ENCODE measurements around the gene CRYBG2. TPM values are rescaled to one million over a fixed set of nuclear protein-coding genes. Genes with fewer than 3 reads are reported as not detected.
"Not testable (repeated sequence)": the region's sequence is repeated elsewhere in the genome, so short reads cannot be mapped to it uniquely, and the experiment has no call there.

CRYBG2 gene
- total and polyA plus RNA-seq, 7 donors, result 0.01 to 2.9 (median 0.56) TPM; not detected in 4

DNA sequence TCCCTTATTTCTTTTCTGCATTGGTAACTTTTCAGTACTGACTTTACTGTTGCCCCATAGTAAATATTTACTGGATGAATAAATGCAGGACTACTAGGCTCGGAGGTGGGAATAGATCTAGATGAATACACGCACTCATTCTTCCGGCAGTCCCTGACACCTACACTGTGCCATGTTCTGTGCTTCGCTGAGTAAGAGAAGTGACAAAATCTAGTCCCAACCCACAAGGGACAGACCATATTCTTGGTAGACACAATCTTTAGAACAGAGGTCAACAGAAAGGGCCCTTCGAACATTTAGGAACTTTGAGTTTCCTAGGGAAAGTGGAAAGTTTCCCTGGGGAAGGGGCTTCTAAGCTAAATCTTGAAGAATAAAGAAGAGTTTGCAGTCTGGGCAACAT is 39.4 kb downstream of the CRYBG2 start:
- no peak overlapping the region for H3K4me3 ChIP-seq
- H3K4me1 ChIP-seq, result no peaks in the 10 kb centered on the region
- intact Hi-C loops (cut with DNase I), result no loop called here
- DNase-seq (no peak), ATAC-seq (no peak)
- no peaks in the 10 kb centered on the region for H3K27me3 ChIP-seq (ENCODE audit: insufficient read depth in 3 of 3, low read length in 2 of 3)
- no peak overlapping the region for H3K27ac ChIP-seq
- H3K36me3 ChIP-seq (ENCODE audit: insufficient read depth in 1 of 2, low read depth in 1 of 2), result no peaks in the 10 kb centered on the region
- 89 to 93% (median 91%) methylated on average over 5 of the region's 5 CpGs for WGBS, 3 donors
- TF ChIP-seq, protein P1, sequence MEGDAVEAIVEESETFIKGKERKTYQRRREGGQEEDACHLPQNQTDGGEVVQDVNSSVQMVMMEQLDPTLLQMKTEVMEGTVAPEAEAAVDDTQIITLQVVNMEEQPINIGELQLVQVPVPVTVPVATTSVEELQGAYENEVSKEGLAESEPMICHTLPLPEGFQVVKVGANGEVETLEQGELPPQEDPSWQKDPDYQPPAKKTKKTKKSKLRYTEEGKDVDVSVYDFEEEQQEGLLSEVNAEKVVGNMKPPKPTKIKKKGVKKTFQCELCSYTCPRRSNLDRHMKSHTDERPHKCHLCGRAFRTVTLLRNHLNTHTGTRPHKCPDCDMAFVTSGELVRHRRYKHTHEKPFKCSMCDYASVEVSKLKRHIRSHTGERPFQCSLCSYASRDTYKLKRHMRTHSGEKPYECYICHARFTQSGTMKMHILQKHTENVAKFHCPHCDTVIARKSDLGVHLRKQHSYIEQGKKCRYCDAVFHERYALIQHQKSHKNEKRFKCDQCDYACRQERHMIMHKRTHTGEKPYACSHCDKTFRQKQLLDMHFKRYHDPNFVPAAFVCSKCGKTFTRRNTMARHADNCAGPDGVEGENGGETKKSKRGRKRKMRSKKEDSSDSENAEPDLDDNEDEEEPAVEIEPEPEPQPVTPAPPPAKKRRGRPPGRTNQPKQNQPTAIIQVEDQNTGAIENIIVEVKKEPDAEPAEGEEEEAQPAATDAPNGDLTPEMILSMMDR (IDR thresholded peaks at IDR 0.05), result no peak
- H3K9me3 ChIP-seq, result no peaks in the 10 kb centered on the region

DNA sequence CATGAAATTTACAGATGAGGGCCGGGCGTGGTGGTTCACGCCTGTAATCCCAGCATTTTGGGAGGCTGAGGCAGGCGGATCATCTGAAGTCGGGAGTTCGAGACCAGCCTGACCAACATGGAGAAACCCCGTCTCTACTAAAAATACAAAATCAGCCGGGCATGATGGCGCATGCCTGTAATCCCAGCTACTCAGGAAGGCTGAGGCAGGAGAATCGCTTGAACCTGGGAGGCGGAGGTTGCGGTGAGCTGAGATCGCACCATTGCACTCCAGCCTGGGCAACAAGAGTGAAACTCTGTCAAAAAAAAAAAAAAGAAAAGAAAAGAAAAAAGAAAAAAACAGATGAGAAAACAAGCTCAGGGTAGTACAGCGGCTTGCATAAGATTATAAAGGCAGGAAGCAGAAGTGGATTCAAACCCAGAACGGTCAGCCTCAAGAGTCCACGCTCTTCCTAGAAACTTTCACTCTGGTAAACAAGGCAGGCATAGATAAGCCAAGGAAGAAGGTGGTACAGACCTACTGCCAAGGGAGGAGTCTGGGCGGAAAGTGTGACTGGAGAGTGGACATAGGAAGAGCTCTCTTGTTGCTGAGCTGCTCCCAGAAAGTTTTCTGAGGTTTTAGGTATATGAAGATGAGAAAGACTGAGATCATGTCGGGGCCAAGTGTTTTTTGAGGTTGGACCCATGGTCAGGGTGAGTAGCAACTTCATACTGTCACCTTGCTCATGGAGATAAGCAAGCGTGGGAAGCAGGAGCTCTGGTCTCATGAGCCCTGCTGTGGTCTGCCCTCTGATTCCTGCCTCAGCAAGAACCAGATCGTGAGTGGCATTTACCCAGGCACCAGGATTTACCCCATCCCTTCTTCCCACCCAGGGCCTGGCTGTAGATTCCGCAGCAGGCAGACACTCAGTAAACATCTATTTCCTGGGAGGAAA is 45.7 kb downstream of the CRYBG2 start:
- 80 to 88% (median 86%) methylated on average over 21 of the region's 21 CpGs for WGBS, 3 donors

DNA sequence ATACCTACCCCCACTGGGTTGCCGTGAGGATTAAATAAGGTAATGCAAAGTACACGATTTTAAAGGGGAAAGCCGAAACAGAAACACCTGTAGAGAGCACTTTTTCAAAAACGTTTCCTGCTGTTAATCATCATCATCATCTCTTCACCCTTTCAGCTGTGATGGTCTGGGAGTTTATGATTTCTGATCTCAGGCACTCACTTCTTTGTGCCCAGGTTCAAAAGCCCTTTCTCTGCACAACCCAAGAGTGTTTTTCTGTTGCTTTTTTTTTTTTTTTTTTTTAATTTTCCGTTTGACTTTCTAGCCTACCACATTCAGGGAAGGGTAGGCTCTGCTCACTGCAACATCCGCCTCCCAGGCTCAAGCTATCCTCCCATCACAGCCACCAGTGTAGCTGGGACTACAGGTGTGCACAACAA is 46.6 kb downstream of the CRYBG2 start:
- H3K4me1 ChIP-seq, result peaks cover 13% of the 10 kb centered on the region
- intact Hi-C loops (cut with DNase I), result no loop called here

More for the DNA sequence above, 45.7 kb downstream of the CRYBG2 start:
- H3K9me3 ChIP-seq; H3K36me3 ChIP-seq (ENCODE audit: insufficient read depth in 1 of 2, low read depth in 1 of 2); ATAC-seq; intact Hi-C loops (cut with DNase I); H3K27me3 ChIP-seq (ENCODE audit: insufficient read depth in 3 of 3, low read length in 2 of 3); H3K27ac ChIP-seq; H3K4me3 ChIP-seq: not testable (repeated sequence)
- H3K4me1 ChIP-seq, result peaks cover 13% of the 10 kb centered on the region
- DNase-seq, result peak in 1 of 2 donors; percentile 44

DNA sequence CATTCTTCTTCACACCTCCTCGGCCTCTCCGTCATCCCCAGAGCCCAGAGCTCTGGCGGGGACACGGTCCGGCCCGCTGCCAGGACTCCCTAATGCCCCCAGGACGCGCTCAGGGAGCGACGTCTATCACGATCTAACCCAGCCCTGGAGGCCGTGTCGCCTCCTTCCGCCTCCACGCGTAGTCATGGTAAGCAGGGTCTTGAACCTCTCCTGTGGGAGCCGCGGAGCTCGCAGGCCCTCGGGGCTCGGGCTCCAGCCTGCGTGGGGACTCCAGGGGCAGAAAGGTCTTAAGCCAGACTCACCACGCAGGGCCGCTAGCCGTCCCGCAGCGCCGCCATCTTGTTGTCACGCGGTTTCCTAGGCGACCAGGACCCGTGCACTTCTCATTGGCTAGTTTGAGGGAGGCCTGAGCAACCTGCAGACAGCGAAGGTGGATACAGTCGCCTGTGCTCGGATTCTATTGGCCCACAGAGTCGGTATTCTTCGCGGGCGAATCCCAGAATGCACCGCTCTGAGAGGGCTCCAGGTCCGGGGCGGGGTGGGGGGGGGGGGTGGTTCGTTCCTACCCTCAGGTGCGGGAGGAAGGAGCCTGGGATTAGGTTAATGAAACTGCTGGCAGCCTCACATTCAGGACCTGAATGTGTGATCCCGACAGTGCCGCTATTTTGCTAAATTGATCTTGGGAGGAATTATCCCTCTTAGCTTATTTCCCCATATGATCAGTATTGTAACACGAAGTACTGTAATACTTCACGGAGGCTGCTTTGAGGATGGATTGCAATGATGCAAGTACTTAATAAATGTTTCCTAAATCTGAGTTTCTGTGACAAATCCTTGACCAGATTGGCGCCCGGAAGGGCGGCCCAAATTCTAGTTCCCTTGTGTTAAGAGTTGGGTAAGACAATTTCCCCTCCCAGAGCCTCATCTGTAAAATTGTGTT is 47.4 kb downstream of the CRYBG2 start, which contains the start of gene UBXN11:
Gene UBXN11 (minus strand): TSS at position 347 of the 940 bp plus-strand sequence. CDS start 3,753 bp downstream, outside the sequence.
- peak; percentile 87 to 92 for DNase-seq
- TF ChIP-seq, protein P1 (IDR thresholded peaks at IDR 0.05), result no peak
- intact Hi-C loops (cut with DNase I), result no loop called here
- Histone ChIP-seq H3K9me3 (no peaks in the 10 kb centered on the region), H3K27me3 (ENCODE audit: insufficient read depth in 3 of 3, low read length in 2 of 3) (no peaks in the 10 kb centered on the region), H3K36me3 (ENCODE audit: insufficient read depth in 1 of 2, low read depth in 1 of 2) (no peaks in the 10 kb centered on the region), H3K27ac (peak within 1 kb of the TSS; percentile 36), H3K4me1 (peaks cover 13% of the 10 kb centered on the region), H3K4me3 (peak within 1 kb of the TSS; percentile 95)
- ATAC-seq, result peak; percentile 98 to 100 (median 100)
- whole genome bisulfite sequencing, 3 donors, result 2 to 4% (median 2%) methylated on average over 48 to 51 of the region's 51 CpGs

More for the DNA sequence above, 46.6 kb downstream of the CRYBG2 start:
- WGBS, 3 donors, result 46 to 51% (median 49%) methylated on average over 6 of the region's 6 CpGs
- TF ChIP-seq, protein P1 (IDR thresholded peaks at IDR 0.05), result no peak
- DNase-seq (no peak), ATAC-seq (no peak)
- Histone ChIP-seq H3K27me3 (ENCODE audit: insufficient read depth in 3 of 3, low read length in 2 of 3) (no peaks in the 10 kb centered on the region), H3K36me3 (ENCODE audit: insufficient read depth in 1 of 2, low read depth in 1 of 2) (no peaks in the 10 kb centered on the region), H3K27ac (peak overlapping the region; percentile 36), H3K9me3 (no peaks in the 10 kb centered on the region), H3K4me3 (peak overlapping the region; percentile 95)
